Measurements from ENCODE around the gene GNAI3. TPM values are rescaled to one million over a fixed set of nuclear protein-coding genes. Genes with fewer than 3 reads are reported as not detected.

The GNAI3 gene
- total RNA-seq, 1 experiment from 2014 or later: 6.8 TPM

GRCh38 chr1:109598655-109599054 lies 50.2 kb downstream of the GNAI3 start:
- Histone ChIP-seq H3K4me2 (ENCODE audit: low read length) (no peak overlapping the region), H3K27ac (ENCODE audit: low read length) (no peak overlapping the region), H3K9me3 (ENCODE audit: low read length) (no peaks in the 10 kb centered on the region), H3K27me3 (ENCODE audit: low read length) (no peaks in the 10 kb centered on the region), H3K9ac (ENCODE audit: low read length) (no peak overlapping the region), H3K79me2 (ENCODE audit: low read length) (no peaks in the 10 kb centered on the region), H4K20me1 (ENCODE audit: low read length) (no peaks in the 10 kb centered on the region), H3K9me2 (replicated peaks; ENCODE audit: low read length) (no peaks in the 10 kb centered on the region), H3K36me3 (ENCODE audit: low read depth, low read length) (peaks cover 3% of the 10 kb centered on the region; the same call in 1 of the 2 replicates), H2AFZ (ENCODE audit: low read length) (no peak overlapping the region), H3F3A (ENCODE audit: low read length, unreplicated experiment) (no peaks in the 10 kb centered on the region), H3K4me3 (ENCODE audit: low read length) (no peak overlapping the region), H3K4me1 (ENCODE audit: insufficient read depth, low read length) (peaks cover 5% of the 10 kb centered on the region; the same call in 1 of the 2 replicates)
- CTCF ChIA-PET: no interaction called here
- DNase-seq (no peak), ATAC-seq (peak; percentile 20; the same call in 1 of the 2 replicates)
- intact Hi-C loops (cut with micrococcal nuclease): no loop called here
- no peak for TF ChIP-seq EZH2 (IDR thresholded peaks at IDR 0.05; ENCODE audit: low read length, unreplicated experiment)
- TF ChIP-seq CTCF (conservative IDR thresholded peaks at IDR 0.05; ENCODE audit: low read depth, low read length): peak; percentile 36; the same call in 1 of the 2 replicates
- TF ChIP-seq EZH2phosphoT487 (IDR thresholded peaks at IDR 0.05; ENCODE audit: borderline replicate concordance, low read length): no peak
- POLR2A ChIA-PET (ENCODE audit: unreplicated experiment): no interaction called here
- BruUV-seq (replicated peaks): no TSS peak

- ATAC-seq (no peak), DNase-seq (no peak)
- no peak overlapping the region for H3K27ac ChIP-seq (ENCODE audit: low read length)
- no peaks in the 10 kb centered on the region for H3K9me3 ChIP-seq (ENCODE audit: low read length)
- H3K9ac ChIP-seq (ENCODE audit: low read length): no peak overlapping the region
- CTCF ChIA-PET: no interaction called here
- no peaks in the 10 kb centered on the region for H3K4me1 ChIP-seq (ENCODE audit: insufficient read depth, low read length)
- no peaks in the 10 kb centered on the region for H3K27me3 ChIP-seq (ENCODE audit: low read length)
- intact Hi-C loops (cut with micrococcal nuclease): no loop called here
- no peaks in the 10 kb centered on the region for H3F3A ChIP-seq (ENCODE audit: low read length, unreplicated experiment)
- H3K4me2 ChIP-seq (ENCODE audit: low read length): no peak overlapping the region
- no peaks in the 10 kb centered on the region for H3K79me2 ChIP-seq (ENCODE audit: low read length)
- H3K9me2 ChIP-seq (replicated peaks; ENCODE audit: low read length): no peaks in the 10 kb centered on the region
- H2AFZ ChIP-seq (ENCODE audit: low read length): no peak overlapping the region
- POLR2A ChIA-PET (ENCODE audit: unreplicated experiment): no interaction called here
- H3K4me3 ChIP-seq (ENCODE audit: low read length): no peak overlapping the region
- H4K20me1 ChIP-seq (ENCODE audit: low read length): no peaks in the 10 kb centered on the region
- BruUV-seq (replicated peaks): no TSS peak
- no peaks in the 10 kb centered on the region for H3K36me3 ChIP-seq (ENCODE audit: low read depth, low read length)
- TF ChIP-seq EZH2phosphoT487 (IDR thresholded peaks at IDR 0.05; ENCODE audit: borderline replicate concordance, low read length) (no peak), CTCF (conservative IDR thresholded peaks at IDR 0.05; ENCODE audit: low read depth, low read length) (no peak), EZH2 (IDR thresholded peaks at IDR 0.05; ENCODE audit: low read length, unreplicated experiment) (no peak)
Observed at GRCh38 chr1:109603229-109603628, 54.8 kb downstream of the GNAI3 start.

GRCh38 chr1:109605381-109605780 lies 57.0 kb downstream of the GNAI3 start:
- H3K27ac ChIP-seq (ENCODE audit: low read length): no peak overlapping the region
- H3K79me2 ChIP-seq (ENCODE audit: low read length): no peaks in the 10 kb centered on the region
- no peaks in the 10 kb centered on the region for H3F3A ChIP-seq (ENCODE audit: low read length, unreplicated experiment)
- H2AFZ ChIP-seq (ENCODE audit: low read length): no peak overlapping the region
- BruUV-seq (replicated peaks): no TSS peak
- H3K36me3 ChIP-seq (ENCODE audit: low read depth, low read length): no peaks in the 10 kb centered on the region
- no peak overlapping the region for H3K9ac ChIP-seq (ENCODE audit: low read length)
- ChIA-PET POLR2A (ENCODE audit: unreplicated experiment) (no interaction called here), CTCF (no interaction called here)
- no peaks in the 10 kb centered on the region for H3K4me1 ChIP-seq (ENCODE audit: insufficient read depth, low read length)
- no peak for TF ChIP-seq EZH2 (IDR thresholded peaks at IDR 0.05; ENCODE audit: low read length, unreplicated experiment)
- TF ChIP-seq CTCF (conservative IDR thresholded peaks at IDR 0.05; ENCODE audit: low read depth, low read length): no peak
- DNase-seq (no peak), ATAC-seq (no peak)
- H3K4me2 ChIP-seq (ENCODE audit: low read length): no peak overlapping the region
- intact Hi-C loops (cut with micrococcal nuclease): no loop called here
- H3K9me3 ChIP-seq (ENCODE audit: low read length): no peaks in the 10 kb centered on the region
- H4K20me1 ChIP-seq (ENCODE audit: low read length): no peaks in the 10 kb centered on the region
- no peak overlapping the region for H3K4me3 ChIP-seq (ENCODE audit: low read length)
- H3K27me3 ChIP-seq (ENCODE audit: low read length): no peaks in the 10 kb centered on the region
- H3K9me2 ChIP-seq (replicated peaks; ENCODE audit: low read length): no peaks in the 10 kb centered on the region

Data from PC-3 (cell line).